ENCODE measurements around the gene PLCL1.
A peak's percentile ranks its signal among the peaks of the same experiment; 100 is the strongest.

Gene PLCL1

GRCh38 chr2:197890168-197890567 lies 85.8 kb downstream of the PLCL1 start:
- FAIRE-seq, result peak; percentile 21

- FAIRE-seq, result no peak
These were observed 87.6 kb downstream of the PLCL1 start for GRCh38 chr2:197891897-197892442.

GRCh38 chr2:197893403-197894177 lies 89.2 kb downstream of the PLCL1 start:
- FAIRE-seq, result no peak

GRCh38 chr2:197894751-197895274 lies 90.4 kb downstream of the PLCL1 start:
- no peak for FAIRE-seq

- FAIRE-seq, result no peak
These were observed 93.7 kb downstream of the PLCL1 start for GRCh38 chr2:197897960-197898678.

GRCh38 chr2:197904446-197904845 lies 100.1 kb downstream of the PLCL1 start:
- no peak for FAIRE-seq

GRCh38 chr2:197908156-197908555 lies 103.8 kb downstream of the PLCL1 start:
- no peak for FAIRE-seq

- no peak for FAIRE-seq
These were observed 104.8 kb downstream of the PLCL1 start for GRCh38 chr2:197908990-197909776.

GRCh38 chr2:197911667-197912066 lies 107.3 kb downstream of the PLCL1 start:
- FAIRE-seq, result no peak

GRCh38 chr2:197913084-197913483 lies 108.7 kb downstream of the PLCL1 start:
- FAIRE-seq, result no peak

- no peak for FAIRE-seq
These were observed 110.4 kb downstream of the PLCL1 start for GRCh38 chr2:197914778-197915177.

- no peak for FAIRE-seq
These were observed 111.3 kb downstream of the PLCL1 start for GRCh38 chr2:197915548-197916265.

GRCh38 chr2:197919487-197919886 lies 115.1 kb downstream of the PLCL1 start:
- no peak for FAIRE-seq

GRCh38 chr2:197920088-197920487 lies 115.7 kb downstream of the PLCL1 start:
- FAIRE-seq, result no peak

GRCh38 chr2:197920592-197921201 lies 116.3 kb downstream of the PLCL1 start:
- no peak for FAIRE-seq

- no peak for FAIRE-seq
These were observed 120.1 kb downstream of the PLCL1 start for GRCh38 chr2:197924483-197924882.

GRCh38 chr2:197925204-197925603 lies 120.8 kb downstream of the PLCL1 start:
- no peak for FAIRE-seq

GRCh38 chr2:197925976-197926375 lies 121.6 kb downstream of the PLCL1 start:
- no peak for FAIRE-seq

- FAIRE-seq, result no peak
These were observed 122.3 kb downstream of the PLCL1 start for GRCh38 chr2:197926673-197927072.

- no peak for FAIRE-seq
These were observed 123.6 kb downstream of the PLCL1 start for GRCh38 chr2:197927994-197928393.

GRCh38 chr2:197929008-197929885 lies 124.9 kb downstream of the PLCL1 start:
- FAIRE-seq, result no peak
